Inferior parietal cortex (tissue), 1 donor: ENCODE measurements around the gene TMPRSS3.

ENCODE experiments used
- DNase-seq: peaks from one replicate; pipeline ENCODE4 v3.0.0-alpha.2; 2016; ENCODE audit errors: extremely low spot score

Gene TMPRSS3

GRCh38 chr21:42351626-42352440, 44.0 kb downstream of the TMPRSS3 start:
- no peak for DNase-seq

GRCh38 chr21:42350927-42351426, 44.9 kb downstream of the TMPRSS3 start, which contains the start of gene TFF2:
TSS of gene TFF2 (minus strand) at chr21:42350994. CDS start at chr21:42350957, 37 bp downstream.
- no peak for DNase-seq

GRCh38 chr21:42350318-42350910, 45.4 kb downstream of the TMPRSS3 start:
- no peak for DNase-seq

- DNase-seq, result no peak
Observed at GRCh38 chr21:42349420-42350317, 46.2 kb downstream of the TMPRSS3 start.

- no peak for DNase-seq
Observed at GRCh38 chr21:42348762-42349161, 47.1 kb downstream of the TMPRSS3 start.

- DNase-seq, result no peak
Observed at GRCh38 chr21:42347601-42348327, 48.1 kb downstream of the TMPRSS3 start.

GRCh38 chr21:42346866-42347600, 48.8 kb downstream of the TMPRSS3 start:
- DNase-seq, result no peak

- no peak for DNase-seq
Observed at GRCh38 chr21:42346441-42346840, 49.4 kb downstream of the TMPRSS3 start.

- no peak for DNase-seq
Observed at GRCh38 chr21:42344631-42345030, 51.2 kb downstream of the TMPRSS3 start.

GRCh38 chr21:42343963-42344510, 51.8 kb downstream of the TMPRSS3 start:
- DNase-seq, result no peak

- no peak for DNase-seq
Observed at GRCh38 chr21:42343556-42343955, 52.3 kb downstream of the TMPRSS3 start.

GRCh38 chr21:42343101-42343500, 52.8 kb downstream of the TMPRSS3 start:
- no peak for DNase-seq

- DNase-seq, result no peak
Observed at GRCh38 chr21:42341776-42342542, 53.9 kb downstream of the TMPRSS3 start.

- no peak for DNase-seq
Observed at GRCh38 chr21:42340187-42341050, 55.4 kb downstream of the TMPRSS3 start.

- no peak for DNase-seq
Observed at GRCh38 chr21:42338729-42339715, 56.8 kb downstream of the TMPRSS3 start.

GRCh38 chr21:42337830-42338728, 57.8 kb downstream of the TMPRSS3 start:
- peak; percentile 75 for DNase-seq
